Measurements from ENCODE around the gene TRABD2B.

DNA sequence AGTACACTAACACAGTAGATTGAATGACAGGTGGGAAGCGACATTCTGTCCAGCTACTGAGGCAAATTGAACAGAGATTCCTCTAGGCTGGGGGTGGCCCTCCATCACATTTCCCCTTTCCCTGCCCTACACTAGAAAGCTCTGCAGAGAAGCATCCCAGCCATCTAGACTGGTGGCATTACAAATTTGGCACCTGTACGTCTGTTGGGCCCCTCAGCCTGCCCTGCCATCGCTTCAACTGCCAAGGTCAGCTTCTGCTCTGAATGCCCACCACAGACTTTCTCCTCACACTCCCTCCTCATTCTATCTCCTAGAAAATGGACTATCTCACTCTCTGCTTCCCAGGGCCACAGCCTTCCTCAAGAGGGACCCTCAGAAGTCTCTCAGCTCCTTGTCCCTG is 16.7 kb downstream of the TRABD2B start:
- TF ChIP-seq AR (CRISPR knock-in tag; IDR thresholded peaks at IDR 0.05) = no peak
- no peak for TF ChIP-seq RORB (CRISPR knock-in tag; IDR thresholded peaks at IDR 0.05)
- TF ChIP-seq, protein P1, sequence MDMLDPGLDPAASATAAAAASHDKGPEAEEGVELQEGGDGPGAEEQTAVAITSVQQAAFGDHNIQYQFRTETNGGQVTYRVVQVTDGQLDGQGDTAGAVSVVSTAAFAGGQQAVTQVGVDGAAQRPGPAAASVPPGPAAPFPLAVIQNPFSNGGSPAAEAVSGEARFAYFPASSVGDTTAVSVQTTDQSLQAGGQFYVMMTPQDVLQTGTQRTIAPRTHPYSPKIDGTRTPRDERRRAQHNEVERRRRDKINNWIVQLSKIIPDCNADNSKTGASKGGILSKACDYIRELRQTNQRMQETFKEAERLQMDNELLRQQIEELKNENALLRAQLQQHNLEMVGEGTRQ (CRISPR knock-in tag; IDR thresholded peaks at IDR 0.05) = no peak
- TF ChIP-seq, protein P2, sequence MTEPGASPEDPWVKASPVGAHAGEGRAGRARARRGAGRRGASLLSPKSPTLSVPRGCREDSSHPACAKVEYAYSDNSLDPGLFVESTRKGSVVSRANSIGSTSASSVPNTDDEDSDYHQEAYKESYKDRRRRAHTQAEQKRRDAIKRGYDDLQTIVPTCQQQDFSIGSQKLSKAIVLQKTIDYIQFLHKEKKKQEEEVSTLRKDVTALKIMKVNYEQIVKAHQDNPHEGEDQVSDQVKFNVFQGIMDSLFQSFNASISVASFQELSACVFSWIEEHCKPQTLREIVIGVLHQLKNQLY (CRISPR knock-in tag; IDR thresholded peaks at IDR 0.05) = no peak
- no peak for TF ChIP-seq SMAD3 (CRISPR knock-in tag; IDR thresholded peaks at IDR 0.05; ENCODE audit: borderline replicate concordance)
- no peak for TF ChIP-seq ATF2 (CRISPR knock-in tag; IDR thresholded peaks at IDR 0.05; ENCODE audit: borderline replicate concordance, low read depth)
- TF ChIP-seq, protein P3, sequence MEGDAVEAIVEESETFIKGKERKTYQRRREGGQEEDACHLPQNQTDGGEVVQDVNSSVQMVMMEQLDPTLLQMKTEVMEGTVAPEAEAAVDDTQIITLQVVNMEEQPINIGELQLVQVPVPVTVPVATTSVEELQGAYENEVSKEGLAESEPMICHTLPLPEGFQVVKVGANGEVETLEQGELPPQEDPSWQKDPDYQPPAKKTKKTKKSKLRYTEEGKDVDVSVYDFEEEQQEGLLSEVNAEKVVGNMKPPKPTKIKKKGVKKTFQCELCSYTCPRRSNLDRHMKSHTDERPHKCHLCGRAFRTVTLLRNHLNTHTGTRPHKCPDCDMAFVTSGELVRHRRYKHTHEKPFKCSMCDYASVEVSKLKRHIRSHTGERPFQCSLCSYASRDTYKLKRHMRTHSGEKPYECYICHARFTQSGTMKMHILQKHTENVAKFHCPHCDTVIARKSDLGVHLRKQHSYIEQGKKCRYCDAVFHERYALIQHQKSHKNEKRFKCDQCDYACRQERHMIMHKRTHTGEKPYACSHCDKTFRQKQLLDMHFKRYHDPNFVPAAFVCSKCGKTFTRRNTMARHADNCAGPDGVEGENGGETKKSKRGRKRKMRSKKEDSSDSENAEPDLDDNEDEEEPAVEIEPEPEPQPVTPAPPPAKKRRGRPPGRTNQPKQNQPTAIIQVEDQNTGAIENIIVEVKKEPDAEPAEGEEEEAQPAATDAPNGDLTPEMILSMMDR (IDR thresholded peaks at IDR 0.05) = no peak
- no peak for TF ChIP-seq ZNF138 (CRISPR knock-in tag; conservative IDR thresholded peaks at IDR 0.05)
- TF ChIP-seq ZNF121 (CRISPR knock-in tag; IDR thresholded peaks at IDR 0.05) = no peak
- no peak for TF ChIP-seq ZNF263 (CRISPR knock-in tag; IDR thresholded peaks at IDR 0.05; ENCODE audit: low read depth)
- TF ChIP-seq ZSCAN18 (CRISPR knock-in tag; IDR thresholded peaks at IDR 0.05) = no peak

All from WTC11 (cell line).